Measurements from ENCODE around the gene SYAP1. TPM values are rescaled to one million over a fixed set of nuclear protein-coding genes. Genes with fewer than 3 reads are reported as not detected.
"Not testable (repeated sequence)": the region's sequence is repeated elsewhere in the genome, so short reads cannot be mapped to it uniquely, and the experiment has no call there.

SYAP1 gene
- total RNA-seq, 6 donors from 2014 or later: 12.6 to 41.2 (median 22.6) TPM

DNA sequence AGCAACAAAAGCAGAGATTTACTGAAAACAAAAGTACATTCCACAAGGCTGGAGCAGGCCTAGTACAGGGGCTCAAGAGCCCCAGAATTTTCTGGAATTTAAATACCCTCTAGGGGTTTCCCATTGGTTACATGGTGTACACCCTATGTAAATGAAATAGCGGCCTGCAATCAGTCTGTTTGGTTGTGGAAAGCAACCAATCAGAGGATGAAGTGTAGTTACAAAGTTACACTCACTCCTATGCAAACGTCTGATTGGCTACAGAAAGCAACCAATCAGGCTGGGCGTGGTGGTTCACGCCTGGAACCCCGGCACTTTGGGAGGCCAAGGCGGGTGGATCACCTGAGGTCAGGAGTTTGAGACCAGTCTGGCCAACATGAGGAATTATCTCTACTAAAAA, 53.0 kb downstream of the SYAP1 start:
- 94 to 98% methylated on average over 6 of the region's 6 CpGs for WGBS, 2 donors
- no peak for ATAC-seq (ENCODE audit: low FRiP score in 2 of 2)
- no peaks in the 10 kb centered on the region for H3K4me1 ChIP-seq
- TF ChIP-seq, protein P1, sequence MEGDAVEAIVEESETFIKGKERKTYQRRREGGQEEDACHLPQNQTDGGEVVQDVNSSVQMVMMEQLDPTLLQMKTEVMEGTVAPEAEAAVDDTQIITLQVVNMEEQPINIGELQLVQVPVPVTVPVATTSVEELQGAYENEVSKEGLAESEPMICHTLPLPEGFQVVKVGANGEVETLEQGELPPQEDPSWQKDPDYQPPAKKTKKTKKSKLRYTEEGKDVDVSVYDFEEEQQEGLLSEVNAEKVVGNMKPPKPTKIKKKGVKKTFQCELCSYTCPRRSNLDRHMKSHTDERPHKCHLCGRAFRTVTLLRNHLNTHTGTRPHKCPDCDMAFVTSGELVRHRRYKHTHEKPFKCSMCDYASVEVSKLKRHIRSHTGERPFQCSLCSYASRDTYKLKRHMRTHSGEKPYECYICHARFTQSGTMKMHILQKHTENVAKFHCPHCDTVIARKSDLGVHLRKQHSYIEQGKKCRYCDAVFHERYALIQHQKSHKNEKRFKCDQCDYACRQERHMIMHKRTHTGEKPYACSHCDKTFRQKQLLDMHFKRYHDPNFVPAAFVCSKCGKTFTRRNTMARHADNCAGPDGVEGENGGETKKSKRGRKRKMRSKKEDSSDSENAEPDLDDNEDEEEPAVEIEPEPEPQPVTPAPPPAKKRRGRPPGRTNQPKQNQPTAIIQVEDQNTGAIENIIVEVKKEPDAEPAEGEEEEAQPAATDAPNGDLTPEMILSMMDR (IDR thresholded peaks at IDR 0.05): no peak
- no peak for TF ChIP-seq POLR2AphosphoS5 (IDR thresholded peaks at IDR 0.05)
- TF ChIP-seq EP300 (IDR thresholded peaks at IDR 0.05): no peak
- TF ChIP-seq POLR2A (IDR thresholded peaks at IDR 0.05): no peak
- no peak for DNase-seq
- H3K27ac ChIP-seq: no peak overlapping the region
- no peaks in the 10 kb centered on the region for H3K27me3 ChIP-seq
- no peak overlapping the region for H3K4me3 ChIP-seq
- H3K36me3 ChIP-seq: no peaks in the 10 kb centered on the region
- no peaks in the 10 kb centered on the region for H3K9me3 ChIP-seq

GRCh38 chrX:16774746-16775145, 55.3 kb downstream of the SYAP1 start:
- DNase-seq (no peak), ATAC-seq (ENCODE audit: low FRiP score in 2 of 2) (no peak)
- H3K4me1 ChIP-seq: no peaks in the 10 kb centered on the region
- 84 to 96% methylated on average over 2 of the region's 2 CpGs for WGBS, 2 donors
- no peaks in the 10 kb centered on the region for H3K9me3 ChIP-seq
- TF ChIP-seq POLR2A (IDR thresholded peaks at IDR 0.05) (no peak), EP300 (IDR thresholded peaks at IDR 0.05) (no peak), POLR2AphosphoS5 (IDR thresholded peaks at IDR 0.05) (no peak)
- TF ChIP-seq, protein P1 (IDR thresholded peaks at IDR 0.05): no peak
- H3K4me3 ChIP-seq: no peak overlapping the region
- H3K36me3 ChIP-seq: no peaks in the 10 kb centered on the region
- no peak overlapping the region for H3K27ac ChIP-seq
- no peaks in the 10 kb centered on the region for H3K27me3 ChIP-seq

- Histone ChIP-seq H3K36me3 (no peaks in the 10 kb centered on the region), H3K4me1 (no peaks in the 10 kb centered on the region), H3K9me3 (no peaks in the 10 kb centered on the region), H3K27me3 (no peaks in the 10 kb centered on the region), H3K4me3 (no peak overlapping the region), H3K27ac (no peak overlapping the region)
- DNase-seq (no peak), ATAC-seq (ENCODE audit: low FRiP score in 2 of 2) (no peak)
- no peak for TF ChIP-seq POLR2AphosphoS5 (IDR thresholded peaks at IDR 0.05)
- no peak for TF ChIP-seq POLR2A (IDR thresholded peaks at IDR 0.05)
- TF ChIP-seq EP300 (IDR thresholded peaks at IDR 0.05): no peak
- TF ChIP-seq, protein P1 (IDR thresholded peaks at IDR 0.05): no peak
Observed at GRCh38 chrX:16778545-16778944, 59.1 kb downstream of the SYAP1 start.

DNA sequence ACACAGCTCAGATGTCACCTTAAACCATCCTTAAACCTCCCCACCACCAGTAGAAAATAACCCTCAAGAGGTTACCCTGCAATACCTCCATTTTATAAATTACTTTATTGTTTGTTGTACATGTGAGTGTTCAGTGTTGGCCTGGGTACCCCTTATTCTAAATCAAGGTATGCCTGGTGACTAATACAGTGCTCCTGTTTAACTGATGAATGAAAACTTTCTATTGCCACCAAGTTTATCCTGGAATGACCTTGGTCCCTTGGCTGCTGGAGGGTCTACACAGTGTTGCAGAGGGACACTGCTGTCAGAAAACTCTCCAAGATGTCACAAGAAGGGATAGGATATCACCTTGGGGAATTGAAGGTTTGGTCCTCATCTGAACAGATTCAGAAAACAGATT, 59.6 kb downstream of the SYAP1 start:
- no peak overlapping the region for H3K27ac ChIP-seq
- H3K4me3 ChIP-seq: no peak overlapping the region
- DNase-seq (no peak), ATAC-seq (ENCODE audit: low FRiP score in 2 of 2) (no peak)
- H3K4me1 ChIP-seq: no peaks in the 10 kb centered on the region
- no peaks in the 10 kb centered on the region for H3K27me3 ChIP-seq
- TF ChIP-seq POLR2A (IDR thresholded peaks at IDR 0.05) (no peak), POLR2AphosphoS5 (IDR thresholded peaks at IDR 0.05) (no peak)
- TF ChIP-seq, protein P1 (IDR thresholded peaks at IDR 0.05): no peak
- no peaks in the 10 kb centered on the region for H3K36me3 ChIP-seq
- no peaks in the 10 kb centered on the region for H3K9me3 ChIP-seq

DNA sequence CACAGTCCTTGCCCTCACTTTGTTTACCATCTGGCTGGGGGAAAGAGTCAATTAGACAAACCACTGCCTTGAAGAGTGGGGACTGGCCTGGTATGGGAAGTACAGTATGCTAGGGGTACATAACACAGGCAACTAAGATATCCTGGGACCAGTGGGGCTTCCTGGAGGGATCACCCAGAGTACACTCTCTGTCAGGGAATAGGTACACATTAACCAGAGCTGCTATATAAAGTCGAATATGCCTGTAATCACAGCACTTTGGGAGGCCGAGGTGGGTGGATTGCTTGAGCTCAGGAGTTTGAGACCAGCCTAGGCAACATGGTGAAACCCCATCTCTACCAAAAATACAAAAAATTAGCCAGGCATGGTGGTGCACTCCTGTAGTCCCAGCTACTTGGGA, 60.4 kb downstream of the SYAP1 start:
- H3K27ac ChIP-seq; DNase-seq; H3K4me1 ChIP-seq; H3K27me3 ChIP-seq; ATAC-seq (ENCODE audit: low FRiP score in 2 of 2); H3K9me3 ChIP-seq; H3K4me3 ChIP-seq; H3K36me3 ChIP-seq: not testable (repeated sequence)
- 76 to 89% methylated on average over 2 of the region's 2 CpGs for WGBS, 2 donors

All from upper lobe of left lung (tissue), 6 donors.